NCI-H128 (cell line): Measurements from ENCODE around the gene TBC1D3K.
"Not testable (repeated sequence)": the region's sequence is repeated elsewhere in the genome, so short reads cannot be mapped to it uniquely, and the experiment has no call there.

Source experiments
- DNase-seq: peaks from one replicate; lab custom pipeline; 2025; ENCODE audit not compliant: unreplicated experiment; lab: John Stamatoyannopoulos, UW

Gene TBC1D3K

DNA sequence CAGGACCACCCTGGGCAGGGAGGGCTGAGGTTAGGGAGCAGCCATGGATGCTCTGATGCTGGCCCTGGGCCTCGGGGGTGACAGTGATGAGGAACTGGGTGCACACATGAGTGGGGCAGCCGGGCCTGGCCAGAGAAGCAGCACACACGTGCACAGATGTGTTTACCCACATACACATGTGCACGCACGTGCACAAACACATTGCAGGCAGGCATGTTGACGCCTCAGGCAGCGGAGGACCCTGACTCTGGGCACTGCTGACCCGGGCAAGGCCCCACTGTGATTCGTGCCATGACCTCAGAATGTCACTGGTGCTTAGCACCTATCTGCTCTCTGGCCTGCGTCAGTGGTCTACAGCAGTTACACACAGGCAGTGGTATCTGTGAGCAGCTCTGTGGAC lies at the start of gene TBC1D3K:
TBC1D3K (plus strand) TSS at position 301 of the 400 bp plus-strand sequence. CDS start 1,585 bp downstream, outside the sequence.
- DNase-seq = not testable (repeated sequence)

DNA sequence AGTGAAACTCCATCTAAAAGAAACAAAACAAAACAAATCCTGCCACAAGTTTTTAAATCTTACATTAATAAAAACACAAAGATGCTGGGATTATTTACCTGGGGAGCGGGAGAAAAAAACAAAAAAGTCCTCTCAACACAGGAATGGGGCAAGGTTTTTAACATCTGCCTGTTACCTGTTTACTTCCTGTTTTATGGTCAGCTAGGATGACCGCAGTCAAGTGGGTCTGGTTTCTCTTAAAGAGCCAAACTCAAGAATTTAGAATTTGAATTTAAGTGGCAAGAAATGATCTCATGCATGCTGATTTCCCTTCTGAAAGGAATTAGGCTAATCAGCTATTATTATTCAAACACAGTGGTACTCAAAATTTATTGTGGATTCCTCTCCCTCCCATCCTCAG lies 39.7 kb upstream of the TBC1D3K start:
- DNase-seq = no peak

DNA sequence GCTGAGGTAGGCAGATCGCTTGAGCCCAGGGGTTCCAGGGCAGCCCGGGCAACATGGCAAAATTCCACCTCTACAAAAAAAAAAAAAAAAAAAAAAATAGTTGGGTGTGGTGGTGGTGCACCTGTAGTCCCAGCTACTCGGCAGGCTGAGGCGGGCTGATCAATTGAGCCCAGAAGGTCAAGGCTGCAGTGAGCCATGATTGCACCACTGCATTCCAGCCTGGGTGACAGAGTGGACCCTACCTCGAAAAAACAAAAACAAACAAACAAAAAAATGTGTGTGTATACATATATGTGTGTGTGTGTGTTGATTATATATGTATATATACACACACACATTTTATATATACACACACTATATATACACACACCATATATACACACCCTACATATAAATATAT lies 39.1 kb upstream of the TBC1D3K start:
- no peak for DNase-seq

DNA sequence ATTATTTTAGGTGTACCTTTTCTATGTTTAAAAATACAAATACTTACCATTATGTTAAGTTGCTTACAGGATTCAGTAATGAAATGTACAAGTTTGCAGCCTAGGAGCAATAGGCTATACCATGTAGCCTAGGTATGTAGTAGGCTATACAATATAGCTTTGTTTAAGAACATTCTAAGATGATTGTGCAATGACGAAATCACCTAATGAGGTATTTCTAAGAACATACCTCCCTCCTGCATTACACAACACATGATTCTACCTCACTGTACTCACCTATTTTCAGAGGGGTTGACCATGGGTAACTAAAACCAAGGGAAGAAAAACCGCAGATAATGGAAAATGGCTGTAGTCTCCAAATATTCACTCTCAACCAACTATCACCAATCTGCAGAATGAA lies 35.3 kb upstream of the TBC1D3K start:
- no peak for DNase-seq

DNA sequence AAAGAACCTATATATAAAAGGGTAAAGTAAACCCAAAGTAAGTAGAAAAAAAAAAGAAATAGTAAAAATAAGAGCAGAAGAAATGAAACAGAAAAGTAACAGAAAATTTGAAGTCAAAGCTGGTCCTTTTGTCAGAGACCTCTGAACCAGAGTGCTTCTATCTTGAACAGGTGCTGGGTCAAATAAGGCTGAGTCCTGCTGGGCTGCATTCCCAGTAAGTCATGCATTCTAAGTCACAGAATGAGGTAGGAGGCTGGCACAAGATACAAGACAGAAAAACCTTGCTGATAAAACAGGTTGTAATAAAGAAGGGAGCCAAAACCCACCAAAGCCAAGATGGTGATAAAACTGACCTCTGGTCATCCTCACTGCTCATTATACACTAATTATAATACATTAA lies 27.3 kb upstream of the TBC1D3K start:
- DNase-seq = not testable (repeated sequence)
